Measurements from ENCODE around the gene DTNA. TPM values are rescaled to one million over a fixed set of nuclear protein-coding genes. Genes with fewer than 3 reads are reported as not detected.

DTNA gene
- polyA plus RNA-seq, 1 donor (not counting 4 experiments of a cell fraction or from before 2014, with no cell fraction given) = 0.81 TPM

GRCh38 chr18:34796035-34796657, 86.0 kb downstream of the DTNA start:
- Histone ChIP-seq H3K79me2 (ENCODE audit: control insufficient read depth, insufficient read depth, low read length) (no peaks in the 10 kb centered on the region), H3K4me1 (ENCODE audit: control insufficient read depth, extremely low read depth, insufficient read depth, low read length) (no peaks in the 10 kb centered on the region), H3K4me3 (ENCODE audit: control insufficient read depth in 2 of 3, extremely low read depth in 1 of 3, insufficient read depth in 2 of 3, low read depth in 1 of 3, low read length in 3 of 3) (no peak overlapping the region), H3K9me1 (ENCODE audit: control insufficient read depth, extremely low read depth, insufficient read depth, low read length) (no peaks in the 10 kb centered on the region), H3K9ac (ENCODE audit: control insufficient read depth, extremely low read depth, insufficient read depth, low read length) (no peak overlapping the region), H2AFZ (ENCODE audit: control insufficient read depth, low read length) (no peak overlapping the region), H3K4me2 (ENCODE audit: control insufficient read depth, extremely low read depth, insufficient read depth, low read depth, low read length) (no peak overlapping the region), H3K27ac (ENCODE audit: control insufficient read depth, insufficient read depth, low read length) (no peak overlapping the region), H4K20me1 (ENCODE audit: control insufficient read depth, extremely low read depth, insufficient read depth, low read length) (no peaks in the 10 kb centered on the region), H3K27me3 (ENCODE audit: control insufficient read depth, extremely low read depth, insufficient read depth, low read length) (no peaks in the 10 kb centered on the region), H3K9me3 (ENCODE audit: control insufficient read depth, low read depth, low read length) (no peaks in the 10 kb centered on the region), H3K36me3 (ENCODE audit: control insufficient read depth in 2 of 2, extremely low read depth in 1 of 2, insufficient read depth in 2 of 2, low read length in 2 of 2) (no peaks in the 10 kb centered on the region)
- FAIRE-seq (no peak), DNase-seq (ENCODE audit: low read depth, low spot score) (no peak)
- TF ChIP-seq CTCF (optimal IDR thresholded peaks at IDR 0.05 in 1 of 3, IDR thresholded peaks at IDR 0.05 in 1 of 3, conservative IDR thresholded peaks at IDR 0.05 in 1 of 3; ENCODE audit: extremely low read depth in 1 of 3, insufficient read depth in 2 of 3, low read length in 3 of 3) (no peak), EZH2 (IDR thresholded peaks at IDR 0.05; ENCODE audit: low read length) (no peak)
- dilution Hi-C loops (cut with MboI; ENCODE audit: extremely low pct_ligation_motif_present, low sequenced_read_pairs) = no loop called here

- H3K27me3 ChIP-seq (ENCODE audit: control insufficient read depth, extremely low read depth, insufficient read depth, low read length) = no peaks in the 10 kb centered on the region
- no peaks in the 10 kb centered on the region for H3K79me2 ChIP-seq (ENCODE audit: control insufficient read depth, insufficient read depth, low read length)
- H2AFZ ChIP-seq (ENCODE audit: control insufficient read depth, low read length) = no peak overlapping the region
- H3K27ac ChIP-seq (ENCODE audit: control insufficient read depth, insufficient read depth, low read length) = no peak overlapping the region
- no peak for FAIRE-seq
- no peak overlapping the region for H3K4me2 ChIP-seq (ENCODE audit: control insufficient read depth, extremely low read depth, insufficient read depth, low read depth, low read length)
- no peaks in the 10 kb centered on the region for H4K20me1 ChIP-seq (ENCODE audit: control insufficient read depth, extremely low read depth, insufficient read depth, low read length)
- H3K4me1 ChIP-seq (ENCODE audit: control insufficient read depth, extremely low read depth, insufficient read depth, low read length) = no peaks in the 10 kb centered on the region
- DNase-seq (ENCODE audit: low read depth, low spot score) = no peak
- dilution Hi-C loops (cut with MboI; ENCODE audit: extremely low pct_ligation_motif_present, low sequenced_read_pairs) = no loop called here
- no peaks in the 10 kb centered on the region for H3K9me1 ChIP-seq (ENCODE audit: control insufficient read depth, extremely low read depth, insufficient read depth, low read length)
- TF ChIP-seq EZH2 (IDR thresholded peaks at IDR 0.05; ENCODE audit: low read length) (no peak), CTCF (optimal IDR thresholded peaks at IDR 0.05 in 1 of 3, IDR thresholded peaks at IDR 0.05 in 1 of 3, conservative IDR thresholded peaks at IDR 0.05 in 1 of 3; ENCODE audit: extremely low read depth in 1 of 3, insufficient read depth in 2 of 3, low read length in 3 of 3) (no peak)
- no peaks in the 10 kb centered on the region for H3K36me3 ChIP-seq (ENCODE audit: control insufficient read depth in 2 of 2, extremely low read depth in 1 of 2, insufficient read depth in 2 of 2, low read length in 2 of 2)
- H3K9me3 ChIP-seq (ENCODE audit: control insufficient read depth, low read depth, low read length) = no peaks in the 10 kb centered on the region
- no peak overlapping the region for H3K9ac ChIP-seq (ENCODE audit: control insufficient read depth, extremely low read depth, insufficient read depth, low read length)
- H3K4me3 ChIP-seq (ENCODE audit: control insufficient read depth in 2 of 3, extremely low read depth in 1 of 3, insufficient read depth in 2 of 3, low read depth in 1 of 3, low read length in 3 of 3) = no peak overlapping the region
Observed at GRCh38 chr18:34799291-34799690, 89.2 kb downstream of the DTNA start.
